ENCODE results near the gene WDR90. TPM values are rescaled to one million over a fixed set of nuclear protein-coding genes. Genes with fewer than 3 reads are reported as not detected.

WDR90 gene
- total RNA-seq, 4 donors from 2014 or later: 11.1 to 32.1 (median 18.9) TPM

- intact Hi-C loops (cut with DNase I; ENCODE audit: low total_unique reads): loop anchor here (10.0 kb wide), 1 partner anchor 379 kb away; the partner anchor contains the start of gene C1QTNF8
- DNase-seq (ENCODE audit: low spot score in 2 of 2): no peak
- 2 to 8% methylated on average over 2 to 39 of the region's 74 CpGs for WGBS, 2 donors
- TF ChIP-seq CTCF (IDR thresholded peaks at IDR 0.05) (no peak), POLR2A (IDR thresholded peaks at IDR 0.05) (no peak)
- H3K4me3 ChIP-seq (ENCODE audit: low read depth, poor library complexity, severe bottlenecking): peak overlapping the region; percentile 29
These were observed 66.5 kb downstream of the WDR90 start for GRCh38 chr16:715477-716199.

GRCh38 chr16:716200-716568 lies 67.0 kb downstream of the WDR90 start:
- WGBS, 2 donors: 14 to 27% methylated on average over 6 to 12 of the region's 12 CpGs
- TF ChIP-seq POLR2A (IDR thresholded peaks at IDR 0.05): no peak
- TF ChIP-seq CTCF (IDR thresholded peaks at IDR 0.05): no peak
- no peak overlapping the region for H3K4me3 ChIP-seq (ENCODE audit: low read depth, poor library complexity, severe bottlenecking)
- DNase-seq (ENCODE audit: low spot score in 2 of 2): no peak
- intact Hi-C loops (cut with DNase I; ENCODE audit: low total_unique reads): loop anchor here (10.0 kb wide), 1 partner anchor 379 kb away; the partner anchor contains the start of gene C1QTNF8

- intact Hi-C loops (cut with DNase I; ENCODE audit: low total_unique reads): loop anchor here (10.0 kb wide), 1 partner anchor 378 kb away; the partner anchor contains the start of gene C1QTNF8
These were observed 67.7 kb downstream of the WDR90 start for GRCh38 chr16:716768-717325.

More at GRCh38 chr16:716768-717325, 67.7 kb downstream of the WDR90 start:
- 77 to 83% methylated on average over 24 to 29 of the region's 29 CpGs for WGBS, 2 donors
- TF ChIP-seq POLR2A (IDR thresholded peaks at IDR 0.05): no peak
- TF ChIP-seq CTCF (IDR thresholded peaks at IDR 0.05): no peak
- H3K4me3 ChIP-seq (ENCODE audit: low read depth, poor library complexity, severe bottlenecking): no peak overlapping the region
- DNase-seq (ENCODE audit: low spot score in 2 of 2): no peak

Other genes starting within 250 kb of the WDR90 start
- gene DECR2, start 247.5 kb upstream of the WDR90 start, total RNA-seq: 10 to 100 TPM; 14.0 to 21.0 (median 18.8) TPM
- gene RAB11FIP3, start 223.7 kb upstream of the WDR90 start, total RNA-seq: 10 to 100 TPM; 22.1 to 66.3 (median 27.7) TPM
- 10 to 100 TPM; 80.8 to 95.5 (median 84.6) TPM for gene CAPN15, start 121.7 kb upstream of the WDR90 start, total RNA-seq
- gene PRR35, start 89.0 kb upstream of the WDR90 start, total RNA-seq: not detected
- 1 to 10 TPM in 1 of 4 donors, under 1 TPM in 3; 0.49 to 1.0 (median 0.57) TPM for gene NHLRC4, start 82.4 kb upstream of the WDR90 start, total RNA-seq
- gene PIGQ, start 79.4 kb upstream of the WDR90 start, total RNA-seq: 10 to 100 TPM; 33.2 to 46.1 (median 43.5) TPM
- 100 to 1,000 TPM; 103 to 161 (median 122) TPM for gene RAB40C, start 59.3 kb upstream of the WDR90 start, total RNA-seq
- gene WFIKKN1, start 18.4 kb upstream of the WDR90 start, total RNA-seq: 1 to 10 TPM; 1.3 to 5.0 (median 2.8) TPM
- 100 to 1,000 TPM; 108 to 161 (median 111) TPM for gene METTL26, start 13.1 kb upstream of the WDR90 start, total RNA-seq
- 10 to 100 TPM; 10.5 to 31.3 (median 23.2) TPM for gene MCRIP2, start 7.5 kb upstream of the WDR90 start, total RNA-seq
- gene RHOT2, start 18.8 kb downstream of the WDR90 start, total RNA-seq: 10 to 100 TPM; 36.1 to 86.7 (median 58.7) TPM
- 1 to 10 TPM; 1.4 to 5.3 (median 2.6) TPM for gene RHBDL1, start 26.3 kb downstream of the WDR90 start, total RNA-seq
- 100 to 1,000 TPM; 195 to 272 (median 198) TPM for gene STUB1, start 31.0 kb downstream of the WDR90 start, total RNA-seq
- 10 to 100 TPM; 41.8 to 90.5 (median 82.3) TPM for gene JMJD8, start 35.0 kb downstream of the WDR90 start, total RNA-seq
- 10 to 100 TPM; 13.8 to 21.8 (median 15.5) TPM for gene WDR24, start 41.0 kb downstream of the WDR90 start, total RNA-seq
- 10 to 100 TPM; 18.3 to 33.6 (median 25.2) TPM for gene FBXL16, start 56.4 kb downstream of the WDR90 start, total RNA-seq
- 10 to 100 TPM; 24.2 to 48.4 (median 36.0) TPM for gene METRN, start 65.8 kb downstream of the WDR90 start, total RNA-seq
- 10 to 100 TPM; 24.9 to 42.4 (median 32.1) TPM for gene ANTKMT, start 71.8 kb downstream of the WDR90 start, total RNA-seq
- under 1 TPM in 2 of 4 donors, not detected in 2; 0.52 to 0.55 TPM for gene CCDC78, start 77.1 kb downstream of the WDR90 start, total RNA-seq
- 1 to 10 TPM; 4.5 to 6.3 (median 6.0) TPM for gene HAGHL, start 77.7 kb downstream of the WDR90 start, total RNA-seq
- 10 to 100 TPM; 34.7 to 75.8 (median 42.2) TPM for gene CIAO3, start 91.6 kb downstream of the WDR90 start, total RNA-seq
- 1 to 10 TPM in 3 of 4 donors, not detected in 1; 1.1 to 4.3 (median 4.0) TPM for gene MSLN, start 111.4 kb downstream of the WDR90 start, total RNA-seq
- 10 to 100 TPM; 20.2 to 27.9 (median 25.5) TPM for gene RPUSD1, start 139.0 kb downstream of the WDR90 start, total RNA-seq
- 10 to 100 TPM in 3 of 4 donors, 1 to 10 TPM in 1; 4.6 to 23.4 (median 12.2) TPM for gene CHTF18, start 139.3 kb downstream of the WDR90 start, total RNA-seq
- gene GNG13, start 151.4 kb downstream of the WDR90 start, total RNA-seq: not detected